Astrocyte of the cerebellum (primary cell): Measurements from ENCODE around the gene RUFY1.

Experiments
- DNase-seq: peaks from one replicate; pipeline ENCODE4 v3.0.0-alpha.2; 2011; ENCODE audit warnings: low read depth
- H3K4me3 ChIP-seq: 2 replicates; pipeline ENCODE4 v1.5.1; 2011; ENCODE audit warnings: mild to moderate bottlenecking, low read depth, low read length, moderate library complexity
- CTCF ChIP-seq: IDR thresholded peaks from 2 replicates; pipeline ENCODE4 v1.5.1; 2012; ENCODE audit warnings: low read length, low read depth, moderate library complexity, mild to moderate bottlenecking; ENCODE audit errors: missing control alignments
- in situ Hi-C: cut with HindIII; loops from 2 replicates; pipeline ENCODE4 v1.10.0; 2017; ENCODE audit warnings: low sequenced_read_pairs

RUFY1 gene

GRCh38 chr5:179526978-179527377 is 23.4 kb upstream of the RUFY1 start:
- in situ Hi-C loops: no loop called here
- TF ChIP-seq CTCF: no peak

GRCh38 chr5:179530069-179530998 is 20.0 kb upstream of the RUFY1 start:
- in situ Hi-C loops: no loop called here
- H3K4me3 ChIP-seq: no peak overlapping the region
- no peak for DNase-seq
- peak; percentile 13 for TF ChIP-seq CTCF

More at GRCh38 chr5:179526978-179527377, 23.4 kb upstream of the RUFY1 start:
- no peak overlapping the region for H3K4me3 ChIP-seq
- no peak for DNase-seq

DNA sequence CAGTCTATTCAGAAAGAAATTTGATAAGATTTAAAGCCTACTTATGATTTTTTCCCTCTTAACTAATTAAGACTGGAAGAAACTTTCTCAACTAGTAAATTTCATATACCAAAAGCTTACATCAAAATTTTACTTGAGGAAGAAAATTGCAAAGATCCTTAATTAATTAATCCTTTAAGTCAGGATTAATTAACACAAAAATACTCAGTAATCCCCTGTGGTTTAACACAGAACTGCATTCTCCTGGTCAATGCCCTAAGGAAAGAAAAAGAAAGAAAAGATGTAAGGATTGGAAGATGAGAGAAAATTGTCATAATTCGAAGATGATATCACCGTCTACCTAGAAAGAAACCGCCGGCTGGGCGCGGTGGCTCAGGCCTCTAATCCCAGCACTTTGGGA is 17.3 kb upstream of the RUFY1 start:
- no peak for TF ChIP-seq CTCF
- no peak for DNase-seq
- no peak overlapping the region for H3K4me3 ChIP-seq
- in situ Hi-C loops: no loop called here

DNA sequence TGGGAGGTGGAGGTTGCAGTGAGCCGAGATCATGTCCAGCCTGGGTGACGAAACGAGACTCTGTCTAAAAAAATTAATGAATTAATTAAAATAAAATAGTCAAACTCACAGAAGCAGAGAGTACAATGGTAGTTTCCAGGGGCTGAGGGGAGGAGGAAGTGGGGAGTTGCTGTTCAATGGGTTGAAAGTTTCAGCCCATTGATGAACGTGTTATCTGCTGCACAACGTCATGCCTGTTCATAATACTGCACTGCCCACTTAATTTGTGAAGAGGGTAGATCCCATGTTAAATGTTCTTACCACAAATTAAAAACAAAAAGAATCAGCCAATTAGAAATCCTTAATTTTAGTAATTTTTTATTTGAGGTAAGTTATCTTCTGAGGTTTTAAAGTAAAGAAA is 16.4 kb upstream of the RUFY1 start:
- H3K4me3 ChIP-seq: no peak overlapping the region
- in situ Hi-C loops: no loop called here
- TF ChIP-seq CTCF: no peak
- DNase-seq: no peak

GRCh38 chr5:179534431-179534830 is 15.9 kb upstream of the RUFY1 start:
- TF ChIP-seq CTCF: no peak
- in situ Hi-C loops: no loop called here
- DNase-seq: no peak
- no peak overlapping the region for H3K4me3 ChIP-seq

GRCh38 chr5:179536676-179537075 is 13.7 kb upstream of the RUFY1 start:
- DNase-seq: no peak
- in situ Hi-C loops: no loop called here
- TF ChIP-seq CTCF: no peak
- H3K4me3 ChIP-seq: no peak overlapping the region
